Stimulated activated CD4-positive, alpha-beta T cell treated with anti-CD3 and anti-CD28 coated beads, Interleukin-15, amount 100 ng/mL, for 1 hour (primary cell): ENCODE data around the gene VWCE.
"Not testable (repeated sequence)": the region's sequence is repeated elsewhere in the genome, so short reads cannot be mapped to it uniquely, and the experiment has no call there.

Source experiments
- DNase-seq, 2 donors: peaks; one replicate each; pipeline ENCODE4 v3.0.0-alpha.2; 2020; ENCODE audit warnings: low read depth in 1 of 2, low spot score in 1 of 2

VWCE gene

DNA sequence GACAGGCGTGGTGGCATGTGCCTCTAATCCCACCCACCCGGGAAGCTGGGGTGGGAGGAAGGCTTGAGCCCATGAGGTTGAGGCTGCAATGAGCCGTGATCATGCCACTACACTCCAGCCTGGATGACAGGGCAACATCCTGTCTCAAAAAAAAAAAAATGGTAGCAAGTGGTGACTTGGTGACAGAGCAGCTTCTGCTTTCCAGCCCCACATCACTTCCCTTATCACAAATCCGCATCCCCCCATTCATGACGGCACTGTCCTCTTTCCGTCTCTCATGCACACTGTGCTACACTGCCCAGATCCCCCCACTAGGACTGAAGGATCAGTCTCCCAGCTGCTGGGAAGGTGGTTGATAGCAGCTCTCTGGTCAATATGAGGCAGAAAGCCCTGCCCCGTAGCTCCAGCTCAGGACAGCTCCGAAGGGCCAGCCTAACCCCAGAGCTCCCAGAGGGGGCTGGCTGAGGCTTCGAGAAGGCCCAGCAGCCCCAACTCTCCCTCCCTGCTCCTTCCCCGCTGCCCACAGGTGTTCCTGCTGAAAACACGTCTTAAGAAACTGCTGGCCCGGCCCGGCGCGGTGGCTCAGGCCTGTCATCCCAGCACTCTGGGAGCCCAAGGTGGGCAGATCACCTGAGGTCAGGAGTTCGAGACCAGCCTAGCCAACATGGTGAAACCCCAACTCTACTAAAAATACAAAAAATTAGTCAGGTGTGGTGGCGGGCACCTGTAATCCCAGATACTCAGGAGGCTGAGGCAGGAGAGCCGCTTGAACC, 38.2 kb downstream of the VWCE start:
- DNase-seq = no peak

DNA sequence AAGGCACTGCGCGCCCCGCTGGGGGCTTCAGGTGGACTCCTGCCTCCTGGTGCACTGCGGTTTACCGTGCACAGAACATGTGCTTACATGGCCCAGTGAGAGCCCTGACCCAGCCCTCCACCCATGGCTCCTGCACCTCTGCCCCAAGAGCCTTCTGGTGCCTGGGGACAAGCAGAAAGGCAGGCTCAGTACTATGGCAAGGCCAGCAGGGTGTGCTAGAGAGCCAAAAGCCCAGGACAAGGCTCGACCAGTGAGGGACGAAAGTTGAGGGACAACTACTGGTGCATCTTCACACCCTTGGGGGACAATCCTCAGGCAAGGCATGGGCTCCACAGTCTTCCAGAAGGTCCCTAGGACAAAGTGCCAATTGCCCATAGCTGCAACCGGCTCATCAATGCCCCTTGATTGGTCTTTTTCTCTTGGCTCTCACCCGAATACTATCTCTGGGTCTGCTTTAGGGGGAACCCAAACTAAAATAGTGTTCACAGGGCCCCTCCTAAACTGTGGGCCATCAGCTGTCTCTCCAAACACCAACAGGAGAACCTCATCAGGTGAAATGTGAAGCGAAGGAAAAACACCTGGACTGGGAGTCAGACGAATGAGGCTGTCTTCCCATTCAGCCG, 40.6 kb downstream of the VWCE start:
- peak in 1 of 2 donors; percentile 42 for DNase-seq

DNA sequence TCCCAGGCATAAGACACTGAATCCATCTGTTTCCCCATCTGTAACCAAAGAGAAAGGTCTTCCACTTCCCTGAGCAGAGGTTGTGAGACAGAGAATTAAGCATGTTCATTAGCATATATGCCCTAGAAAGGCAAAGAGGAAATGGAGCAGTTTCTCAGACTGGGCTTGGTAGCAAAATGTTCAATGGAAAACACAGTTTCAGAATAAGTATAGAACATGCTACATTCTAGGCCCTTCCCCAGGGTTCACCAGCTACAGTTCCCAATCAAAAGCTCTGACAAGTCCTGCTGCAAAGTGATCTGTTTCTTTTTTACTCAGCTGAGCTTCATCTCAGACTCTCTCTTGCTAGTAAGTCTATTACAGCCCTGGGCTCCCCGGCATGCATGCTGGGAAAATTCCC, 42.8 kb downstream of the VWCE start:
- DNase-seq = not testable (repeated sequence)

DNA sequence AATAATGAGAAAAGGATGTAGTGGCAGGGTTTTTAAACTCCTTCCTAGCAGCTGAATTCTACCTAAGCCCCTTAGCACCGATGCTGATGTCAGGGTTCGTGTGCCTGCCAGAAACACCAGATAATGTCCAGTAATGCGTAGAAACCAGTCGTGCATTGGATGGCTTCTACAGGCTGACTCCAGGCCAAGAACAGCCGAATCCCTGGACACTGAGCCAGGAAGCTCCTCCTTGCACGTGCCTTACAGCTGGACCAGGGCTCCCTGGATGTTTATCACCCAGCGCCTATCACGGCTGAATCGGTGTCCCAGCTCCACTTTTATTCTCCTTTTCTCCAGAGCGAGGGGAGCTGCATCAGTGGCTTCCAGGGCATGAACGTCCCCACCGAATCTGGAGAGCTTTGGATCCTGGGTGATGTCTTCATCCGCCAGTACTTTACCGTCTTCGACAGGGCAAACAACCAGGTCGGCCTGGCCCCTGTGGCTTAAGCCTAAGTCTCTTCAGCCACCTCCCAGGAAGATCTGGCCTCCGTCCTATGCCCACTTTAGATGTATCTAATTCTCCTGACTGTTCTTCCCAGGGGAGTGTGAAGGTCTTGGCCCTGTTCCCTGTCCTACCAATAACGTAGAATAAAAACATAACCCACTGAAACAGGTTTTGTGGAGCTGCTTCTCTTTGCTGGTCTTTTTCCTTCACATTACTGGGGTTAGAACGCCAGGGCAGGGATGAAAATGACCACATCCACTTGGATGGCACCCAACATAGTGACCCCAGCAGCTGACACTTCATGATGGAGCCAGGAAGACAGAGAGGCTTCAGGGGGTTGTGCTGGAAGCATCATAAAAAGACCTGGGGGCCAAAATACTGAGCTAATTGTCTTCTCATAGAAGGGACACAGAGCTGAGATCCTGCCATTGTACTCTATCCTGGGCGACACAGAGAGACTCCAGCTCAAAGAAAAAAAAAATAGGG, 44.0 kb downstream of the VWCE start:
- not testable (repeated sequence) for DNase-seq

DNA sequence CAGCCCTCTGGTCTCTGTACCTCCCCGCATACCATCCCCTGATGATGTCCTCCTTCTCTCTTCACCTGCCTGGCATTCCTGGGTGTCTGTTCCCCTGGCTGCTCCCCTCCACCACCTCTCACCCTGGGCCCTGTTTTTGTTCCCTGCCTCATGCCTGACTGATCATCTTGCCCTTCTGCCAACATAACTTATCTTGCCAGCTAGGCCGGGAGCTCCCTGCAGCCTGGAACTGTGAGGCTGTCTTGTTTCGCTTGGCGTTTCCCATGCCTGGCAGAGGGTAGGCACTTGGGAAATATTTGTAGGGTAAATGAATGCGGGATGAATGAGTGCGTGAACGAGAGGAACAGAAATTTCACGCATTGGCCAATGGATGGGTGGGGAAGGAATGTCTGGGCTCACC, 45.9 kb downstream of the VWCE start:
- not testable (repeated sequence) for DNase-seq

DNA sequence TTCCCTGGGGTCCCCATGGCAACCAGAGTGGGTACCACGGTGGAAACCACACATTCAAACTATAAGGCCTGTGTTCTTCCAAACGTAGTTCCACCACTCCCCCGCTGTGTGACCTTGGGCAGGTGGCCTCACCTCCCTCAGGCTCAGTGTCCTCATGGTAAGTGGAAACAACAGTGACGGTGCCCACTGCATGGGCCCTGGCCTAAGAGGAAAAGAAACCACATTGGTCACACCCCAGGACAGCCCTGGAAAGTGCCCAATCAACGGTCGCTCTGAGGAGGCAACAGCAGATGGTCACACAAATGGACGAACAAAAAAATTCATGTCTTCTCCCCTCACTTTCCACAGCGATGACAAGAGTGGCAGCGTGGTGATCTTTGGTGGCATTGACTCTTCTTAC, 47.0 kb downstream of the VWCE start:
- DNase-seq = not testable (repeated sequence)

DNA sequence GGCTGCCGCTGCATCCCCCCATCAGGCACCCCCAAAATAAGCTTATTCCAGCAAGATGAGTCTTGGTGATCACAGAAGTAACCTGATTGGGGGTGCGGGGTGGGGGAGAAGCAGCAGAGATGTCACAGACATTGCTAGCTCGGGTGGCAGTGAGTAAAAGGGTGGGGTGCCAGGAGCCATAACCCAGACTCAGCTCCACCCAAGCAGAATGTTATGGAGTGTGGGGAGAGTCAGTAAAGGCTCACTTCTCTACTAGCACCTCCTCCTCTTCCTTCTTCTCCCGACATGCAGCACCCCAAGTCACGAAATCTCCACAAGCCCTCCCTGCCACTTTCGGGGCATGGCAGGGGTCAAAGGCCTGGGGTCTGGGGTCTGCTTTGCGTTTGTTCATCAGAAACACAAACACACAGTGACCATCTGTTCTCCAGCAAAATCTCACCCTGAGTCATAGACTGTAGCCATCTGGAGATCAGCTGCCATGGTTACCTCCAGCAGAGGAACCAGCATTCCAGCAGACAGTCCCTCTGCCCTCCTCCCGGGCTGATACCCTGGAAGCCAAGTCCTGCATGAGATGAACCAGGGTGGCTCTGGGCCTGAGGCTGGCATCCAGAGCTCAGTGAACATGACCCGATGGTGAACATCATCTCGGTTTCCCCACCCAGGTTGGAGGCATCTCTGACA, 49.7 kb downstream of the VWCE start:
- not testable (repeated sequence) for DNase-seq

DNA sequence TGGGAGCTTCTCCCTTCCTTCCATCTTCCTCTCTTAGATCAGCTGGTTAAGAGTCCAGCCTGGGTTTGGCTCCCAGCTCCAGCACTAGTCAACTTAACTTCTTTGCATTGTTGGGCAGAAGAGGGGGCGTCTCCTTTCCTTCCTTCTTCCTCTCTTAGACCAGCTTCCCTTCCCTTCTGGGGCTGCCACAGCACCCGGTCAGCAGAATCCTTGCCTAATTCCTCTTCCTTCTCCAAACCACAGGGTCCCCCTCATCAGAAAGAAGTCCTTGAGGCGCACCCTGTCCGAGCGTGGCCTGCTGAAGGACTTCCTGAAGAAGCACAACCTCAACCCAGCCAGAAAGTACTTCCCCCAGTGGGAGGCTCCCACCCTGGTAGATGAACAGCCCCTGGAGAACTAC, 53.6 kb downstream of the VWCE start:
- not testable (repeated sequence) for DNase-seq

DNA sequence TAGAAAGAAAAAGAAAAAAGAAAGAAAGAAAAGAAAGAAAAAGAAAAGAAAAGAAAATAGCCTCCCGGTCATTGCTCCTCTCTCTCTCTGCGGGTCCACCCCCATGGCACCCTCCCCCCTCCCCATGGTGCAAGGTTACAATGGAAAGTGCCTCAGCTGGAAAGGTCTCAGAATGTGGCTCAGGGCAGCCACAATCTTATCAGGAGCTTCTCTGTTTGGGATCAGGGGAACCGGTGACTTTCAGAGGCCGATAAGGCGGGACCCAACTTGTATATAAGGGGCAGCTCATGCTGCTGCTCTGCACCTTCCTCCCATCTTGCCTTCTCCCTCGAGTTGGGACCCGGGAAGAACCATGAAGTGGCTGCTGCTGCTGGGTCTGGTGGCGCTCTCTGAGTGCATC, 54.2 kb downstream of the VWCE start, which contains the start of gene PGA5:
Gene PGA5 (plus strand): TSS at position 301 of the 400 bp plus-strand sequence. CDS start 52 bp downstream, at position 353.
- DNase-seq = not testable (repeated sequence)

DNA sequence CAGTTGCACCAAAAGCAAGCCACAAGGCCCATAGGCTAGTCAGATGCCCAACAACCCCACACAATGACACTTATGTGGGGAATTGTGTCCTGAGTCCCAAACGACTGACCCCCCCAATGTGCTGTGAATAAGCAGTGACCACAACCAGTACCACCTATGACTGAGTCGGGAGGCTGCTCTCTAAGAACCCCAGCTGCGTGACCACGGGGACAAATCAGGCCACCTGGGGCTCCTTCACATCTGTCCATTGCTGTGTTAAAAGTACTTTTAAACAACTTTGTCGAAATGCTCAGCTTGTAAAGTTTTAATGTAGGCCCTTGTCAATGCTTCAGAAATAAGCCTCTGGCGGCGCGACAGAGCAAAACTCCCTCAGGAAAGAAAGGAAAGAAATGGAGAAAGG, 54.8 kb downstream of the VWCE start:
- not testable (repeated sequence) for DNase-seq

DNA sequence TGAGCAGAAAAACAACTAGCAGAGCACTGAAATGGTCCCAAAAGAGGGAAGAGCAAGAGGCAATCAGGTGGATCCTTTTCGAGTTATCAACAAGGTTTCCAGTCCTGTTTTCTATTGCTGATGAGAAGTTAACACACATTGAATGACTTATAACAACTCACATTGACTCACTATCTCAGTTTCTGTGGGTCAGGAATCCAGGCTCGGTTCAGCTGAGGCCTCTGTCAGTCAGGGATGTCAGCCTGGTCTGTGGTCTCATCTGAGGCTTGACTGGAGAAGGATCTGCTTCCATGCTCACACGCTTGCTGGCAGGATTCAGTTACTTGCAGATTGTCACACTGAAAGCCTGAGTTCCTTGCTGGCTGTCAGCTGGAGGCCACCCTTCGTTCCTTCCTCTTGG, 58.0 kb downstream of the VWCE start:
- not testable (repeated sequence) for DNase-seq

DNA sequence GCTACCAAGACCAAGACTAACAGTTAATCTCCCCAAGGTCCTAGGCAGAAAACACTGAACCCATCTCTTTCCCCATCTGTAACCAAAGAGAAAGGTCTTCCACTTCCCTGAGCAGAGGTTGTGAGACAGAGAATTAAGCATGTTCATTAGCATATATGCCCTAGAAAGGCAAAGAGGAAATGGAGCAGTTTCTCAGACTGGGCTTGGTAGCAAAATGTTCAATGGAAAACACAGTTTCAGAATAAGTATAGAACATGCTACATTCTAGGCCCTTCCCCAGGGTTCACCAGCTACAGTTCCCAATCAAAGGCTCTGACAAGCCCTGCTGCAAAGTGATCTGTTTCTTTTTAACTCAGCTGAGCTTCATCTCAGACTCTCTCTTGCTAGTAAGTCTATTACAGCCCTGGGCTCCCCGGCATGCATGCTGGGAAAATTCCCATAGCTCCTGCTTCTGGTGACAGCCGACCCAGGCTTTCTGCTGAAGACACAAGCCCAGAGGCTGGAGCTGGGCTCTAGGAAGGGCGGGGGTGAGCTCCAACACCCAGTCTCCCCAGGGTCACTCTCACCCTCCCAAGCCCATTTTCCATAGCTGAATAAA, 62.5 kb downstream of the VWCE start:
- DNase-seq = not testable (repeated sequence)

DNA sequence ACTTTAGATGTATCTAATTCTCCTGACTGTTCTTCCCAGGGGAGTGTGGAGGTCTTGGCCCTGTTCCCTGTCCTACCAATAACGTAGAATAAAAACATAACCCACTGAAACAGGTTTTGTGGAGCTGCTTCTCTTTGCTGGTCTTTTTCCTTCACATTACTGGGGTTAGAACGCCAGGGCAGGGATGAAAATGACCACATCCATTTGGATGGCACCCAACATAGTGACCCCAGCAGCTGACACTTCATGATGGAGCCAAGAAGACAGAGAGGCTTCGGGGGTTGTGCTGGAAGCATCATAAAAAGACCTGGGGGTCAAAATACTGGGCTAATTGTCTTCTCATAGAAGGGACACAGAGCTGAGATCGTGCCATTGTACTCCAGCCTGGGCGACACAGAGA, 63.5 kb downstream of the VWCE start:
- DNase-seq = not testable (repeated sequence)

DNA sequence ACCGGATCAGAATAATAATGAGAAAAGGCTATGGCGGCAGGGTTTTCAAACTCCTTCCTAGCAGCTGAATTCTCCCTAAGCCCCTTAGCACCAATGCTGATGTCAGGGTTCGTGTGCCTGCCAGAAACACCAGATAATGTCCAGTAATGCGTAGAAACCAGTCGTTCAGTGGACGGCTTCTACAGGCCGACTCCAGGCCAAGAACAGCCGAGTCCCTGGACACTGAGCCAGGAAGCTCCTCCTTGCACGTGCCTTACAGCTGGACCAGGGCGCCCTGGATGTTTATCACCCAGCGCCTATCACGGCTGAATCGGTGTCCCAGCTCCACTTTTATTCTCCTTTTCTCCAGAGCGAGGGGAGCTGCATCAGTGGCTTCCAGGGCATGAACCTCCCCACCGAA, 64.1 kb downstream of the VWCE start:
- DNase-seq = not testable (repeated sequence)

DNA sequence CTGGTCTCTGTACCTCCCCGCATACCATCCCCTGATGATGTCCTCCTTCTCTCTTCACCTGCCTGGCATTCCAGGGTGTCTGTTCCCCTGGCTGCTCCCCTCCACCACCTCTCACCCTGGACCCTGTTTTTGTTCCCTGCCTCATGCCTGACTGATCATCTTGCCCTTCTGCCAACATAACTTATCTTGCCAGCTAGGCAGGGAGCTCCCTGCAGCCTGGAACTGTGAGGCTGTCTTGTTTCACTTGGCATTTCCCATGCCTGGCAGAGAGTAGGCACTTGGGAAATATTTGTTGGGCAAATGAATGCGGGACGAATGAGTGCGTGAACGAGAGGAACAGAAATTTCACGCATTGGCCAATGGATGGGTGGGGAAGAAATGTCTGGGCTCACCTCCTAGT, 65.7 kb downstream of the VWCE start:
- not testable (repeated sequence) for DNase-seq

DNA sequence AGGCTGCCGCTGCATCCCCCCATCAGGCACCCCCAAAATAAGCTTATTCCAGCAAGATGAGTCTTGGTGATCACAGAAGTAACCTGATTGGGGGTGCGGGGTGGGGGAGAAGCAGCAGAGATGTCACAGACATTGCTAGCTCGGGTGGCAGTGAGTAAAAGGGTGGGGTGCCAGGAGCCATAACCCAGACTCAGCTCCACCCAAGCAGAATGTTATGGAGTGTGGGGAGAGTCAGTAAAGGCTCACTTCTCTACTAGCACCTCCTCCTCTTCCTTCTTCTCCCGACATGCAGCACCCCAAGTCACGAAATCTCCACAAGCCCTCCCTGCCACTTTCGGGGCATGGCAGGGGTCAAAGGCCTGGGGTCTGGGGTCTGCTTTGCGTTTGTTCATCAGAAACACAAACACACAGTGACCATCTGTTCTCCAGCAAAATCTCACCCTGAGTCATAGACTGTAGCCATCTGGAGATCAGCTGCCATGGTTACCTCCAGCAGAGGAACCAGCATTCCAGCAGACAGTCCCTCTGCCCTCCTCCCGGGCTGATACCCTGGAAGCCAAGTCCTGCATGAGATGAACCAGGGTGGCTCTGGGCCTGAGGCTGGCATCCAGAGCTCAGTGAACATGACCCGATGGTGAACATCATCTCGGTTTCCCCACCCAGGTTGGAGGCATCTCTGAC, 68.5 kb downstream of the VWCE start:
- DNase-seq = not testable (repeated sequence)

DNA sequence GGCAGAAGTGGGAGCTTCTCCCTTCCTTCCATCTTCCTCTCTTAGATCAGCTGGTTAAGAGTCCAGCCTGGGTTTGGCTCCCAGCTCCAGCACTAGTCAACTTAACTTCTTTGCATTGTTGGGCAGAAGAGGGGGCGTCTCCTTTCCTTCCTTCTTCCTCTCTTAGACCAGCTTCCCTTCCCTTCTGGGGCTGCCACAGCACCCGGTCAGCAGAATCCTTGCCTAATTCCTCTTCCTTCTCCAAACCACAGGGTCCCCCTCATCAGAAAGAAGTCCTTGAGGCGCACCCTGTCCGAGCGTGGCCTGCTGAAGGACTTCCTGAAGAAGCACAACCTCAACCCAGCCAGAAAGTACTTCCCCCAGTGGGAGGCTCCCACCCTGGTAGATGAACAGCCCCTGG, 72.4 kb downstream of the VWCE start:
- DNase-seq = not testable (repeated sequence)

DNA sequence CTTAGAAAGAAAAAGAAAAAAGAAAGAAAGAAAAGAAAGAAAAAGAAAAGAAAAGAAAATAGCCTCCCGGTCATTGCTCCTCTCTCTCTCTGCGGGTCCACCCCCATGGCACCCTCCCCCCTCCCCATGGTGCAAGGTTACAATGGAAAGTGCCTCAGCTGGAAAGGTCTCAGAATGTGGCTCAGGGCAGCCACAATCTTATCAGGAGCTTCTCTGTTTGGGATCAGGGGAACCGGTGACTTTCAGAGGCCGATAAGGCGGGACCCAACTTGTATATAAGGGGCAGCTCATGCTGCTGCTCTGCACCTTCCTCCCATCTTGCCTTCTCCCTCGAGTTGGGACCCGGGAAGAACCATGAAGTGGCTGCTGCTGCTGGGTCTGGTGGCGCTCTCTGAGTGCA, 73.1 kb downstream of the VWCE start, which contains the start of gene PGA4:
Gene PGA4 (plus strand): TSS at position 301 of the 400 bp plus-strand sequence. CDS start 54 bp downstream, at position 355.
- not testable (repeated sequence) for DNase-seq

DNA sequence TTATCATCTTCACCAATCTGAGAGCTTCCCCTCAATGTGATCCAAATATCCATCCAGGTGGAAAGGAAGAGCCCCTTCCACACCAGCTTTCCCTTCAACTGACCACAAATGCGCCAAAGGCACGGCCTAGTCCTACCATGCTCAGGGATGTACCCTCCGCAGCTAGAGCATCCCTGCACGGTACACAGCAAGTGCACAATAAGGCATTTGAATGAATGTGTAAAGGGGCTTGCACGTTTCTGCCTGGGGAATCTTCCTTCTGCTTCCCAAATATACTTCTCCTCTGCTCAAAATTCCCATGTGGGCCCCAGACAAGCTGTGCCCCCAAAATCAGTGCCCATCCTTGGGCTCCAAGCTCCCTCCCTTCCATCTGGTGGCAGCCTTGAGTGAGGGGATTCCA, 76.1 kb downstream of the VWCE start:
- not testable (repeated sequence) for DNase-seq

DNA sequence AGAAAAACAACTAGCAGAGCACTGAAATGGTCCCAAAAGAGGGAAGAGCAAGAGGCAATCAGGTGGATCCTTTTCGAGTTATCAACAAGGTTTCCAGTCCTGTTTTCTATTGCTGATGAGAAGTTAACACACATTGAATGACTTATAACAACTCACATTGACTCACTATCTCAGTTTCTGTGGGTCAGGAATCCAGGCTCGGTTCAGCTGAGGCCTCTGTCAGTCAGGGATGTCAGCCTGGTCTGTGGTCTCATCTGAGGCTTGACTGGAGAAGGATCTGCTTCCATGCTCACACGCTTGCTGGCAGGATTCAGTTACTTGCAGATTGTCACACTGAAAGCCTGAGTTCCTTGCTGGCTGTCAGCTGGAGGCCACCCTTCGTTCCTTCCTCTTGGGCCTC, 76.8 kb downstream of the VWCE start:
- DNase-seq = not testable (repeated sequence)
